Tibial nerve (tissue), 4 donors: ENCODE measurements around the gene RPTOR. TPM values are rescaled to one million over a fixed set of nuclear protein-coding genes. Genes with fewer than 3 reads are reported as not detected.

ENCODE experiments used
- DNase-seq, 2 donors: peaks; one replicate each; pipeline ENCODE4 v3.0.0-alpha.2; 2019; ENCODE audit warnings: low spot score in 2 of 2
- H3K27ac ChIP-seq, 4 donors: fragments of 200-600 bp; sonication (generic) in 3 of 4; one replicate each; pipeline ENCODE4 v1.5.1; 2017 to 2019; ENCODE audit warnings: mild to moderate bottlenecking in 1 of 4
- H3K27me3 ChIP-seq, 2 donors: fragments of 200-600 bp; sonication (generic) in 1 of 2; one replicate each; pipeline versions ENCODE4 v1.5.1 to v1.6.0; 2017 to 2019
- H3K36me3 ChIP-seq, 3 donors: fragments of 200-600 bp; sonication (generic); one replicate each; pipeline ENCODE4 v1.5.1; 2018 to 2019
- H3K4me1 ChIP-seq, 4 donors: fragments of 200-600 bp; sonication (generic) in 3 of 4; one replicate each; pipeline ENCODE4 v1.5.1; 2017 to 2019
- H3K4me3 ChIP-seq, 4 donors: fragments of 200-600 bp; sonication (generic) in 3 of 4; one replicate each; pipeline ENCODE4 v1.5.1; 2017 to 2019; ENCODE audit warnings: mild to moderate bottlenecking in 1 of 4, moderate library complexity in 1 of 4
- H3K9me3 ChIP-seq, 4 donors: fragments of 200-600 bp; sonication (generic) in 3 of 4; one replicate each; pipeline ENCODE4 v1.5.1; 2017 to 2019
- EP300 ChIP-seq, 2 donors: sonication (generic); formaldehyde crosslinking; IDR thresholded peaks; one replicate each; pipeline ENCODE4 v1.6.1; 2017; ENCODE audit warnings: antibody characterized with exemption in 2 of 2, mild to moderate bottlenecking in 1 of 2
- POLR2A ChIP-seq, 2 donors: fragments of 450-650 bp; IDR thresholded peaks; one replicate each; pipeline ENCODE4 v1.6.1; 2017; ENCODE audit warnings: antibody characterized with exemption in 2 of 2, mild to moderate bottlenecking in 2 of 2, moderate library complexity in 2 of 2
- WGBS, 2 donors: methylation state at CpG; one replicate each; pipeline ENCODE4 v1.1.5; 2018; 5-methylcytosine and 5-hydroxymethylcytosine counted together
- total RNA-seq, 4 donors: library from RNA; depleted of rRNA; stranded (reverse); fragments of >200 nt; gene quantifications; one replicate each; pipeline ENCODE4 v1.1.0, GENCODE V29; 2016
- TF ChIP-seq, protein P1 (sequence below), 5 experiments: fragments of 200-600 bp in 3 of 5; fragments of 450-650 bp in 2 of 5; sonication (generic) in 3 of 5; IDR thresholded peaks; one replicate each; pipeline ENCODE4 v1.5.1; 2016 to 2019; ENCODE audit warnings: antibody characterized with exemption in 5 of 5, mild to moderate bottlenecking in 3 of 5, moderate library complexity in 2 of 5

Gene RPTOR
- total RNA-seq, 4 donors from 2014 or later: 34.7 to 56.4 (median 40.1) TPM

DNA sequence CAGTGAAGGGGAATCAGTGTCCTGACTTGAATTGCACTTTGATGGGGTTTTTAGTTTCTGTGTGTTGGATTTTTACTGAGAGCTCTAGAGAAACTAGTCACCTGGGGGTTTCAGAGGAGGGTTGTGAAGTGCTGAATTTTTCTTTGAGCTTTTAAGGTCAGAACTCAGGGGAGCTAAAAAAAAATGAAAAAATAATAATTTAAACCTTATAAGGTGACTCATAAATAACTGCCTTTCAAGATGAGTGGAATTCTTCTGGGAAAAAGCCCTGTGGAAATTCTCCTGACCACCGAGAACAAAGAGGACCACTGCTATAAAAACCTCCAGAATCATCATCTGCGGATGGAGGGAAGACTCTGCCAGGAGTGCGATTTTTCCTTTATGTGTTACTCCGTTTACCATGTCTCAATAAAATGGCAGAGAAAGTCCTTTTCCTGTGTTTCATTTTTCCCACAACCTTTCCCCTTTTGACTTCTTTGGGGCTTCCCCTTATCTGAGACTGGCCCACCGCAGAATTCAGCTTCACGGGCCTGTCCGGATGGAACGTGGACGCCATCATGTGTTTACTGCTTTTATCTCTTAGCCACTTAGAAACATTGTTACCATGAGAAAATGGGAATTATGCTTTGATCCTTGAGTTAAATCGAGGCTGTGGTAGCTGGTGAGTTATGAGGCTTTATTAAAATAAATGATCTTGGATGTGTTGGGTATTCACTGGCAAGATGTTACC, 39.7 kb downstream of the RPTOR start:
- TF ChIP-seq POLR2A (IDR thresholded peaks at IDR 0.05): no peak
- TF ChIP-seq, protein P1, sequence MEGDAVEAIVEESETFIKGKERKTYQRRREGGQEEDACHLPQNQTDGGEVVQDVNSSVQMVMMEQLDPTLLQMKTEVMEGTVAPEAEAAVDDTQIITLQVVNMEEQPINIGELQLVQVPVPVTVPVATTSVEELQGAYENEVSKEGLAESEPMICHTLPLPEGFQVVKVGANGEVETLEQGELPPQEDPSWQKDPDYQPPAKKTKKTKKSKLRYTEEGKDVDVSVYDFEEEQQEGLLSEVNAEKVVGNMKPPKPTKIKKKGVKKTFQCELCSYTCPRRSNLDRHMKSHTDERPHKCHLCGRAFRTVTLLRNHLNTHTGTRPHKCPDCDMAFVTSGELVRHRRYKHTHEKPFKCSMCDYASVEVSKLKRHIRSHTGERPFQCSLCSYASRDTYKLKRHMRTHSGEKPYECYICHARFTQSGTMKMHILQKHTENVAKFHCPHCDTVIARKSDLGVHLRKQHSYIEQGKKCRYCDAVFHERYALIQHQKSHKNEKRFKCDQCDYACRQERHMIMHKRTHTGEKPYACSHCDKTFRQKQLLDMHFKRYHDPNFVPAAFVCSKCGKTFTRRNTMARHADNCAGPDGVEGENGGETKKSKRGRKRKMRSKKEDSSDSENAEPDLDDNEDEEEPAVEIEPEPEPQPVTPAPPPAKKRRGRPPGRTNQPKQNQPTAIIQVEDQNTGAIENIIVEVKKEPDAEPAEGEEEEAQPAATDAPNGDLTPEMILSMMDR (IDR thresholded peaks at IDR 0.05): no peak
- no peak for TF ChIP-seq EP300 (IDR thresholded peaks at IDR 0.05)

DNA sequence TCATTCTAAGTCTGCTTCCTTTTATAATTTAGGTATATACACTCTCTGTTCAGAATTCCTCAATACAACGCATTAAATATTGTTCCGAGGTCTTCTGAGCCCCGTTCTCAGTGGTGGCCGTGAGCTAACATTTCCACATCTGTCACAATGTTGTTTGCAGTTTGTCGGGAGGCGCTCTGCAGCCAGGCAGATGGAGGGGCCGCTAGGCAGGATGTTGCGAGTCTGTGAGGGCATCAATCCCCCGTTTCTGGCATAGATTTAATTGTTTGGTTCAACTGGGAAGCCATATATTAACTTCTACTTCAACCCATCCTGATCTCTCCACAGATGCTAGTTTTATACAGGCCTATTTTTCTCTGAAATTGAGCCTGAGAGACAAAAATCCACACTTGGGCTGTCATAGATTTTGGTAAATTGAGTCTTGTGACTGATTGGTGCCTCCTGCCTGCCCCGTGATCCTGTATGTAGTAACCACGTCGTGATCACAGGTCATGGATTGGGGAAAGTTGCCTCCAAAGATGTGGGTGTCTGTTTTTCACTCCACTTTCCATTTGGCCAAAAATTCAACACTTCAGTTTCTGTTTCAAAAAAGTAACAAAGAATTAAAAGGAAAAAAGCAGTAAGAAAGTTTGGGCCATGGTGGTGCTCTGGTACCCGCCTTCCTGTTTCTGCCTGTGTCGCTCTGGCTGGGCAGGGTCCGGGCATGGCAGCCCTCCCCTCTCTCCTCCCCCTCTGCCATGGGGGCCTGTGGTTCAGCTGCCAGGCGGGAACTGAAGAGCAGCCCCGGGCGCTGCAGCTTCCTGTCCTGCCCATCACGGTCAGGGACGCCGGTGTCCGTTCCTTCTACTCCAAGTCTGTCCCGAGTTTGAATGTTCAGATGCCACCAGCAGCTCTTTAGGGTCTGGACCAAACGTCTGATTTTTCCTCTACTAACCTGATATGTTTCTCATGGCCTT, 41.5 kb downstream of the RPTOR start:
- TF ChIP-seq, protein P1 (IDR thresholded peaks at IDR 0.05): no peak
- TF ChIP-seq POLR2A (IDR thresholded peaks at IDR 0.05): no peak
- no peak for TF ChIP-seq EP300 (IDR thresholded peaks at IDR 0.05)
- Histone ChIP-seq H3K4me3 (no peak overlapping the region), H3K36me3 (peaks cover 0 to 8% (median 0%) of the 10 kb centered on the region in 3 donors), H3K27ac (peak overlapping the region in 2 of 4 donors; percentile 68 to 70), H3K9me3 (no peaks in the 10 kb centered on the region), H3K27me3 (no peaks in the 10 kb centered on the region), H3K4me1 (peaks cover 0 to 3% (median 0%) of the 10 kb centered on the region in 4 donors)
- DNase-seq: no peak
- 73 to 76% methylated on average over 19 to 24 of the region's 24 CpGs for WGBS, 2 donors

More for the DNA sequence above, 39.7 kb downstream of the RPTOR start:
- peaks cover 0 to 3% (median 0%) of the 10 kb centered on the region in 4 donors for H3K4me1 ChIP-seq
- H3K9me3 ChIP-seq: no peaks in the 10 kb centered on the region
- no peaks in the 10 kb centered on the region for H3K27me3 ChIP-seq
- DNase-seq: no peak
- H3K4me3 ChIP-seq: no peak overlapping the region
- H3K27ac ChIP-seq: no peak overlapping the region
- peaks cover 0 to 10% (median 0%) of the 10 kb centered on the region in 3 donors for H3K36me3 ChIP-seq
- 71 to 86% methylated on average over 10 of the region's 10 CpGs for WGBS, 2 donors

DNA sequence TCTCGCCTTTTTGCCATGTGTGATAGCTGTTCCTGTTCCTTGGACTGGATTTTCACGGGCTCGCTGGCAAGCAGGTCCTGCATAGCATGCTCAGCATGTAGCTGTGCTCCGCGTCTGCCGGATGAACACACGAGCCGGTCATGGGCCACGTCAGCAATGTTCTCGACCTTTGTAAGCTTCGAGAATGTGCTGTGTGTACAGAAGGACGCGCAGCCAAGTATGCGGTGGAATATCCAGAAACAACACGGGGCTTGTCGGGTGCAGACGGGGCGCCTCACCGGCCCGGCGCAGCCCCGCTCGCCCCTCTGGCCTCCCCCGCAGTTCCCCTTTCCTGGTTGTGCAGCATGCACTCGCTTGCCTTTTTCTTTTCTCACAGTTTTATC, 42.2 kb downstream of the RPTOR start:
- WGBS, 2 donors: 63 to 73% methylated on average over 25 of the region's 25 CpGs
- Histone ChIP-seq H3K4me1 (peaks cover 0 to 3% (median 0%) of the 10 kb centered on the region in 4 donors), H3K27me3 (no peaks in the 10 kb centered on the region), H3K27ac (peak overlapping the region in 2 of 4 donors; percentile 68 to 70), H3K4me3 (no peak overlapping the region), H3K9me3 (no peaks in the 10 kb centered on the region), H3K36me3 (peaks cover 0 to 1% (median 0%) of the 10 kb centered on the region in 3 donors)
- TF ChIP-seq POLR2A (IDR thresholded peaks at IDR 0.05) (no peak), EP300 (IDR thresholded peaks at IDR 0.05) (peak in 1 of 2 donors; percentile 67)
- TF ChIP-seq, protein P1 (IDR thresholded peaks at IDR 0.05): no peak
- no peak for DNase-seq

DNA sequence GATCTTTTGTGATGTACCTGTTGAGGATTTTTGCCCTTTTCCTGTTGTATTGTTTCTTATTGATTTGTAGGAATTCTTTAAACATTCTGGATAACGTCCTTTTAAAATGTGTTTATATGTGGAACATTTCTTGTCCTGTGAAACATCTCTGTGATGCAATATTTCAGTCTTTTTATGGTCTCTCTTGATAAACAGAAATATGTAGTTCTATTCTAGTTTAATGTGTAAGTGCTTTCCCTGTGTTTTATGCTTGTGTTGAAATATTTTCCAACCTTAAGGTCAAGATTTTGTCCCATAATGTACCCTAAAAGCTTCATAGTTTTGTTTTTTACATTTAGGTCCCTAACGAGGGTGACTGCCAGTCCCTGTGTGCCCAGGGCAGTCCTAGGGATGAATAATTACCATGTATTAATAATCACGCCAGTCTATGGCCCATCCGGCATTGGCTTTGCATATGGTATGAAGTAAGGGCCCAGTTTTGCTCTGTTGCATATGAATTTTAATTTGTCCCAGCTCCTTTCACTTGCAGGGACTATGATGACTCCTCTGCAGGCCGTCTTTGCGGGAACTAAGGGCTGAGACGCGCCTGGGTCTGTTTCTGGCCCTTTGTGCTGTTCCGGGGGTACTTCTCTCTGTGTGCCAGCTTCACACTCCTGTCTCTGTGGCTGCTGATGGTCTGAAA, 44.2 kb downstream of the RPTOR start:
- no peak for TF ChIP-seq EP300 (IDR thresholded peaks at IDR 0.05)
- TF ChIP-seq POLR2A (IDR thresholded peaks at IDR 0.05): no peak
- TF ChIP-seq, protein P1 (IDR thresholded peaks at IDR 0.05): no peak
- DNase-seq: no peak
- no peak overlapping the region for H3K4me3 ChIP-seq
- H3K4me1 ChIP-seq: peaks cover 0 to 8% (median 0%) of the 10 kb centered on the region in 4 donors
- no peak overlapping the region for H3K27ac ChIP-seq
- no peaks in the 10 kb centered on the region for H3K9me3 ChIP-seq
- H3K27me3 ChIP-seq: no peaks in the 10 kb centered on the region
- no peaks in the 10 kb centered on the region for H3K36me3 ChIP-seq
- WGBS, 2 donors: 88 to 94% methylated on average over 9 of the region's 9 CpGs
